ENCODE measurements around the gene OGDHL. TPM values are rescaled to one million over a fixed set of nuclear protein-coding genes. Genes with fewer than 3 reads are reported as not detected.

OGDHL gene
- total and polyA plus RNA-seq, 9 of the 15 experiments (the other 6 are each of a cell fraction or from before 2014, with no cell fraction given) = 0.01 to 1.8 (median 0.91) TPM

- TF ChIP-seq, protein P1, sequence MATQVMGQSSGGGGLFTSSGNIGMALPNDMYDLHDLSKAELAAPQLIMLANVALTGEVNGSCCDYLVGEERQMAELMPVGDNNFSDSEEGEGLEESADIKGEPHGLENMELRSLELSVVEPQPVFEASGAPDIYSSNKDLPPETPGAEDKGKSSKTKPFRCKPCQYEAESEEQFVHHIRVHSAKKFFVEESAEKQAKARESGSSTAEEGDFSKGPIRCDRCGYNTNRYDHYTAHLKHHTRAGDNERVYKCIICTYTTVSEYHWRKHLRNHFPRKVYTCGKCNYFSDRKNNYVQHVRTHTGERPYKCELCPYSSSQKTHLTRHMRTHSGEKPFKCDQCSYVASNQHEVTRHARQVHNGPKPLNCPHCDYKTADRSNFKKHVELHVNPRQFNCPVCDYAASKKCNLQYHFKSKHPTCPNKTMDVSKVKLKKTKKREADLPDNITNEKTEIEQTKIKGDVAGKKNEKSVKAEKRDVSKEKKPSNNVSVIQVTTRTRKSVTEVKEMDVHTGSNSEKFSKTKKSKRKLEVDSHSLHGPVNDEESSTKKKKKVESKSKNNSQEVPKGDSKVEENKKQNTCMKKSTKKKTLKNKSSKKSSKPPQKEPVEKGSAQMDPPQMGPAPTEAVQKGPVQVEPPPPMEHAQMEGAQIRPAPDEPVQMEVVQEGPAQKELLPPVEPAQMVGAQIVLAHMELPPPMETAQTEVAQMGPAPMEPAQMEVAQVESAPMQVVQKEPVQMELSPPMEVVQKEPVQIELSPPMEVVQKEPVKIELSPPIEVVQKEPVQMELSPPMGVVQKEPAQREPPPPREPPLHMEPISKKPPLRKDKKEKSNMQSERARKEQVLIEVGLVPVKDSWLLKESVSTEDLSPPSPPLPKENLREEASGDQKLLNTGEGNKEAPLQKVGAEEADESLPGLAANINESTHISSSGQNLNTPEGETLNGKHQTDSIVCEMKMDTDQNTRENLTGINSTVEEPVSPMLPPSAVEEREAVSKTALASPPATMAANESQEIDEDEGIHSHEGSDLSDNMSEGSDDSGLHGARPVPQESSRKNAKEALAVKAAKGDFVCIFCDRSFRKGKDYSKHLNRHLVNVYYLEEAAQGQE (IDR thresholded peaks at IDR 0.05; ENCODE audit: borderline replicate concordance) = peak; percentile 100
- TF ChIP-seq, protein P1 (CRISPR knock-in tag; IDR thresholded peaks at IDR 0.05; ENCODE audit: low read depth) = peak; percentile 100
- TF ChIP-seq TOE1 (IDR thresholded peaks at IDR 0.05; ENCODE audit: borderline replicate concordance) (peak; percentile 96), TOE1 (CRISPR knock-in tag; IDR thresholded peaks at IDR 0.05; ENCODE audit: borderline replicate concordance, low read depth) (peak; percentile 94), TCFL5 (CRISPR knock-in tag; conservative IDR thresholded peaks at IDR 0.05) (no peak), ZNF282 (CRISPR knock-in tag; IDR thresholded peaks at IDR 0.05) (peak; percentile 91; the same call in 1 of the 2 replicates), GATAD2B (IDR thresholded peaks at IDR 0.05; ENCODE audit: borderline replicate concordance) (peak; percentile 34; the same call in 1 of the 2 replicates), MNT (conservative IDR thresholded peaks at IDR 0.05) (peak in 1 of 2 experiments; percentile 65; a peak in 2 of 4 replicates), NR2F6 (CRISPR knock-in tag; IDR thresholded peaks at IDR 0.05) (no peak), E4F1 (CRISPR knock-in tag; IDR thresholded peaks at IDR 0.05; ENCODE audit: borderline replicate concordance) (no peak), RAD51 (IDR thresholded peaks at IDR 0.05; ENCODE audit: borderline replicate concordance, low read depth) (peak; percentile 96), ZNF24 (IDR thresholded peaks at IDR 0.05) (no peak), CCNT2 (IDR thresholded peaks at IDR 0.05; ENCODE audit: borderline replicate concordance, extremely low read depth, insufficient read length, low read depth, low read length) (peak; percentile 45)
- TF ChIP-seq, protein P2, sequence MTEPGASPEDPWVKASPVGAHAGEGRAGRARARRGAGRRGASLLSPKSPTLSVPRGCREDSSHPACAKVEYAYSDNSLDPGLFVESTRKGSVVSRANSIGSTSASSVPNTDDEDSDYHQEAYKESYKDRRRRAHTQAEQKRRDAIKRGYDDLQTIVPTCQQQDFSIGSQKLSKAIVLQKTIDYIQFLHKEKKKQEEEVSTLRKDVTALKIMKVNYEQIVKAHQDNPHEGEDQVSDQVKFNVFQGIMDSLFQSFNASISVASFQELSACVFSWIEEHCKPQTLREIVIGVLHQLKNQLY (CRISPR knock-in tag; conservative IDR thresholded peaks at IDR 0.05) = peak in 1 of 2 experiments; percentile 95; a peak in 2 of 4 replicates
Measured at GRCh38 chr10:49761789-49762565, at the start of gene OGDHL (continued).

Data from K562 (cell line).